ENCODE results near the gene SWI5.
"Not testable (repeated sequence)": the region's sequence is repeated elsewhere in the genome, so short reads cannot be mapped to it uniquely, and the experiment has no call there.

SWI5 gene

GRCh38 chr9:128276008-128276573 is at the start of gene SWI5:
TSS of gene SWI5 (plus strand) at chr9:128276276.
- TF ChIP-seq, protein P1, sequence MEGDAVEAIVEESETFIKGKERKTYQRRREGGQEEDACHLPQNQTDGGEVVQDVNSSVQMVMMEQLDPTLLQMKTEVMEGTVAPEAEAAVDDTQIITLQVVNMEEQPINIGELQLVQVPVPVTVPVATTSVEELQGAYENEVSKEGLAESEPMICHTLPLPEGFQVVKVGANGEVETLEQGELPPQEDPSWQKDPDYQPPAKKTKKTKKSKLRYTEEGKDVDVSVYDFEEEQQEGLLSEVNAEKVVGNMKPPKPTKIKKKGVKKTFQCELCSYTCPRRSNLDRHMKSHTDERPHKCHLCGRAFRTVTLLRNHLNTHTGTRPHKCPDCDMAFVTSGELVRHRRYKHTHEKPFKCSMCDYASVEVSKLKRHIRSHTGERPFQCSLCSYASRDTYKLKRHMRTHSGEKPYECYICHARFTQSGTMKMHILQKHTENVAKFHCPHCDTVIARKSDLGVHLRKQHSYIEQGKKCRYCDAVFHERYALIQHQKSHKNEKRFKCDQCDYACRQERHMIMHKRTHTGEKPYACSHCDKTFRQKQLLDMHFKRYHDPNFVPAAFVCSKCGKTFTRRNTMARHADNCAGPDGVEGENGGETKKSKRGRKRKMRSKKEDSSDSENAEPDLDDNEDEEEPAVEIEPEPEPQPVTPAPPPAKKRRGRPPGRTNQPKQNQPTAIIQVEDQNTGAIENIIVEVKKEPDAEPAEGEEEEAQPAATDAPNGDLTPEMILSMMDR (IDR thresholded peaks at IDR 0.05; ENCODE audit: insufficient read depth, low read depth, low read length, missing control alignments) = no peak
- DNase-seq (ENCODE audit: low read depth) = peak; percentile 100
- peak within 1 kb of the TSS; percentile 95 for H3K4me3 ChIP-seq (ENCODE audit: low read depth, low read length)

GRCh38 chr9:128226412-128226801 is 49.7 kb upstream of the SWI5 start:
- H3K4me3 ChIP-seq (ENCODE audit: low read depth, low read length) = no peak overlapping the region
- TF ChIP-seq, protein P1 (IDR thresholded peaks at IDR 0.05; ENCODE audit: insufficient read depth, low read depth, low read length, missing control alignments) = no peak
- DNase-seq (ENCODE audit: low read depth) = no peak

GRCh38 chr9:128230897-128231296 is 45.2 kb upstream of the SWI5 start:
- DNase-seq (ENCODE audit: low read depth); H3K4me3 ChIP-seq (ENCODE audit: low read depth, low read length): not testable (repeated sequence)

- TF ChIP-seq, protein P1 (IDR thresholded peaks at IDR 0.05; ENCODE audit: insufficient read depth, low read depth, low read length, missing control alignments) = no peak
- no peak overlapping the region for H3K4me3 ChIP-seq (ENCODE audit: low read depth, low read length)
- DNase-seq (ENCODE audit: low read depth) = no peak
These were observed 44.2 kb upstream of the SWI5 start for GRCh38 chr9:128231638-128232527.

DNA sequence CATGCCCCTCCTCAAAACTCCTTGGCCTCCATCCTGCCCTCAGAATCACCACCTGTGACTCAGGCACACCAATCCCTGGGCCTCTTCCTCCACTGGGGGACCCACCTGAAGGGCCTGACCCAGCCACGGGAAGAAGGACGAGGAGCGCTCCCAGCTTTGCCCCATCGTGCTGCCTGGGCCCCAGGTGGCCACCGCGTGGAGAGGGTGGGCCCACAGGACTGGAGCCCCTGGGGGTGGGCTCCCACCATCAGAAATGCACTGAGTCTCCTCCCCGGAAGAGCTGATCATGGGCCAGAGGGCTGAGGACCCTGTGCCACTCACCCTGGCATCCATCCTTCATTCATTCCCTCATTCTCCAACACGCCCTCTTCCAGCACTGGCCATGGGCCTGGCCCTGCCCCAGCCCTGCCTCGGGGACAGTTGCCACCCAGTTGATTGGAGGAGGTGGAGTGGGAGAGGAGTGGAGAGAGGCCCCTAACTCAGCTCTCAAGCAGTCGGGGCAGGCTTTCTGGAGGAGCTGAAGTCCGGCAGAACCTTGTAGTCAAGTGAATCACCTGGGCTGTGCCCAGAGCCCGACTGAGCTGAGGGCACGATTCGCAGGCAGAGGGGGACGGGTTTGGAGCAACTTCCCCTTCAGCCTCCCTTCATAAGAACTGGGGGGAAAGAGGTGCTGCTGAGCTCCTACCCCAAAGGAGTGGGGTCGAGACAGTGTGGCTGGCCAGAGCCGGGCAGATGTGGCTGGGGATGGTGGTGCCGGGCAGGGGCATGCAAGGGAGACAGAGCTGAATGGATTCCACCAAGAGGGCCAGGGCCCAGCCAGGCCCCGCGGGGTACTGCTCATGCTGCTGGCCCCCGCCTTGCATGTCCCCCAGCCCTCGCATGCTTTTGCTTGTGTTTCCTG is 43.3 kb upstream of the SWI5 start:
- no peak overlapping the region for H3K4me3 ChIP-seq (ENCODE audit: low read depth, low read length)
- DNase-seq (ENCODE audit: low read depth) = no peak
- TF ChIP-seq, protein P1 (IDR thresholded peaks at IDR 0.05; ENCODE audit: insufficient read depth, low read depth, low read length, missing control alignments) = no peak

DNA sequence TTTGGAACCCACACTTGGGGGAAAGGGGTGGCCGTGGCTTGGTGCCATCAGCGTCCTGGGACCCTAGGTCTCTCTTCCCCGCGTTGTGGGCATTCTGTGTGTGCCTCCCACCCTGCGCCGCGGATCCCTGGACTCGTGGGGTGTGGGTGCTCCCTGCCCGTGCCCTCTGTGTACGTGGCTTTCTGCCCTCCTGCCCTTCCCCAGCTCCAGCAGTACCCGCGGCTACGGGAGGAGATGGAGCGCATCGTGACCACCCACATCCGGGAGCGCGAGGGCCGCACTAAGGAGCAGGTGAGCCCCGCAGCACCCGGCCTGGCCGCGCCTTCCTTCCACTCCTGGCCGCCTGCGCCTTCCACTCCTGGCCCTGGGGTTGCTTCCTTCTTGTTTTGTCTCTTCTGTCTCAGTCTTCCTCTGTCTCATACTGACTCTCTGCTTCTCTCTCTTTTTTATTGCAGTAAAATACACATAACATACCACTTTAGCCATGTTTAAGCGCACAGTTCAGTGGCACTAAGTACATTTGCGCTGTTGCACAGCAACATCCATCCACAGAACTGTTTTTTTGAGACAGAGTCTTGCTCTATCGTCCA is 42.2 kb upstream of the SWI5 start:
- TF ChIP-seq, protein P1 (IDR thresholded peaks at IDR 0.05; ENCODE audit: insufficient read depth, low read depth, low read length, missing control alignments) = no peak
- H3K4me3 ChIP-seq (ENCODE audit: low read depth, low read length) = no peak overlapping the region
- no peak for DNase-seq (ENCODE audit: low read depth)
